GM18511 (cell line): Measurements from ENCODE around the gene AIRE.
A peak's percentile ranks its signal among the peaks of the same experiment; 100 is the strongest.
"Not testable (repeated sequence)": the region's sequence is repeated elsewhere in the genome, so short reads cannot be mapped to it uniquely, and the experiment has no call there.

Source experiments
- ATAC-seq: cut with Tn5 transposase; IDR thresholded peaks from one replicate; pipeline ENCODE4 v1.9.1; 2021; ENCODE audit warnings: mild to moderate bottlenecking, moderate library complexity; ENCODE audit not compliant: unreplicated experiment

AIRE gene

GRCh38 chr21:44291078-44291935 lies 5.6 kb downstream of the AIRE start:
- ATAC-seq: no peak

GRCh38 chr21:44291936-44292811 lies 6.5 kb downstream of the AIRE start:
- ATAC-seq: no peak

- ATAC-seq: no peak
These were observed 7.1 kb downstream of the AIRE start for GRCh38 chr21:44292812-44293195.

GRCh38 chr21:44293551-44294231 lies 8.0 kb downstream of the AIRE start:
- no peak for ATAC-seq

GRCh38 chr21:44294391-44295162 lies 8.9 kb downstream of the AIRE start:
- no peak for ATAC-seq

- ATAC-seq: no peak
These were observed 9.5 kb downstream of the AIRE start for GRCh38 chr21:44295163-44295573.

GRCh38 chr21:44295646-44296045 lies 10.0 kb downstream of the AIRE start:
- no peak for ATAC-seq

- ATAC-seq: no peak
These were observed 10.4 kb downstream of the AIRE start for GRCh38 chr21:44296103-44296519.

- ATAC-seq: no peak
These were observed 11.2 kb downstream of the AIRE start for GRCh38 chr21:44296916-44297315.

- no peak for ATAC-seq
These were observed 12.0 kb downstream of the AIRE start for GRCh38 chr21:44297525-44298290.

GRCh38 chr21:44298301-44298700 lies 12.6 kb downstream of the AIRE start:
- ATAC-seq: no peak

- ATAC-seq: peak; percentile 5
These were observed 13.4 kb downstream of the AIRE start for GRCh38 chr21:44299085-44299457.

GRCh38 chr21:44299458-44300261 lies 14.0 kb downstream of the AIRE start, which contains the start of gene PFKL:
TSS of gene PFKL (plus strand) at chr21:44300053. CDS start at chr21:44300106, 53 bp downstream.
- peak; percentile 66 for ATAC-seq

- peak; percentile 36 for ATAC-seq
These were observed 14.7 kb downstream of the AIRE start for GRCh38 chr21:44300262-44300959.

GRCh38 chr21:44301141-44301540 lies 15.5 kb downstream of the AIRE start:
- ATAC-seq: no peak

GRCh38 chr21:44301961-44302406 lies 16.3 kb downstream of the AIRE start:
- no peak for ATAC-seq

- not testable (repeated sequence) for ATAC-seq
These were observed 17.1 kb downstream of the AIRE start for GRCh38 chr21:44302573-44303401.
